Keratinocyte (primary cell): ENCODE results near the gene TACC2. TPM values are rescaled to one million over a fixed set of nuclear protein-coding genes. Genes with fewer than 3 reads are reported as not detected.

ENCODE experiments used
- DNase-seq: peaks from one replicate; pipeline ENCODE4 v3.0.0-alpha.2; 2011; ENCODE audit warnings: low read depth, missing footprints, low spot score
- FAIRE-seq: peaks from 2 replicates; lab custom pipeline; 2011; peaks lifted over from hg19 to GRCh38; lab: Jason Lieb, UNC
- H2AFZ ChIP-seq: 2 replicates; pipeline ENCODE4 v1.6.0; 2012; ENCODE audit warnings: low read length, control low read depth, inconsistent platforms; ENCODE audit not compliant: control insufficient read depth
- H3K27ac ChIP-seq: 2 replicates; pipeline ENCODE4 v1.5.1; 2011; ENCODE audit warnings: low read length; ENCODE audit not compliant: control insufficient read depth, insufficient read depth
- H3K27me3 ChIP-seq: 3 replicates; pipeline ENCODE4 v1.6.0; 2011; ENCODE audit warnings: low read length; ENCODE audit not compliant: control insufficient read depth, insufficient read depth; ENCODE audit errors: extremely low read depth
- H3K36me3 ChIP-seq, 2 experiments: 2 replicates in 1 of 2; 3 replicates in 1 of 2; pipeline ENCODE4 v1.5.1; 2011; ENCODE audit warnings: low read length in 2 of 2, mild to moderate bottlenecking in 1 of 2; ENCODE audit not compliant: control insufficient read depth in 2 of 2, insufficient read depth in 2 of 2; ENCODE audit errors: extremely low read depth in 1 of 2
- H3K4me1 ChIP-seq: 3 replicates; pipeline ENCODE4 v1.5.1; 2011; ENCODE audit warnings: low read length; ENCODE audit not compliant: control insufficient read depth, insufficient read depth; ENCODE audit errors: extremely low read depth
- H3K4me2 ChIP-seq: 3 replicates; pipeline ENCODE4 v1.6.0; 2011; ENCODE audit warnings: low read depth, low read length; ENCODE audit not compliant: control insufficient read depth, insufficient read depth; ENCODE audit errors: extremely low read depth
- H3K4me3 ChIP-seq, 3 experiments: fragments of 200-600 bp in 1 of 3; sonication (generic) in 1 of 3; 2 replicates in 2 of 3; 3 replicates in 1 of 3; pipeline ENCODE4 v1.5.1; 2011 to 2016; ENCODE audit warnings: low read length in 3 of 3, mild to moderate bottlenecking in 3 of 3, control low read depth in 2 of 3, inconsistent platforms in 1 of 3, low read depth in 1 of 3, mixed read lengths in 1 of 3, mixed run types in 1 of 3, moderate library complexity in 1 of 3; ENCODE audit not compliant: control insufficient read depth in 2 of 3, insufficient read depth in 2 of 3; ENCODE audit errors: extremely low read depth in 1 of 3
- H3K79me2 ChIP-seq: 2 replicates; pipeline ENCODE4 v1.6.0; 2012; ENCODE audit warnings: low read length; ENCODE audit not compliant: control insufficient read depth, insufficient read depth
- H3K9ac ChIP-seq: 3 replicates; pipeline ENCODE4 v1.6.0; 2011; ENCODE audit warnings: low read length; ENCODE audit not compliant: control insufficient read depth, insufficient read depth; ENCODE audit errors: extremely low read depth
- H3K9me1 ChIP-seq: 3 replicates; pipeline ENCODE4 v1.6.0; 2011; ENCODE audit warnings: low read length; ENCODE audit not compliant: control insufficient read depth, insufficient read depth; ENCODE audit errors: extremely low read depth
- H3K9me3 ChIP-seq: 2 replicates; pipeline ENCODE4 v1.5.1; 2012; ENCODE audit warnings: low read depth, low read length; ENCODE audit not compliant: control insufficient read depth
- H4K20me1 ChIP-seq: 3 replicates; pipeline ENCODE4 v1.6.0; 2011; ENCODE audit warnings: low read length; ENCODE audit not compliant: control insufficient read depth, insufficient read depth; ENCODE audit errors: extremely low read depth
- EZH2 ChIP-seq: IDR thresholded peaks from one replicate; pipeline ENCODE4 v1.6.1; 2012; ENCODE audit warnings: inconsistent platforms, mild to moderate bottlenecking, low read length, moderate library complexity
- dilution Hi-C: fragments of 300-500 bp; cut with MboI; formaldehyde crosslinking; loops from one replicate; pipeline ENCODE4 v1.7.0; 2020; ENCODE audit warnings: low sequenced_read_pairs; ENCODE audit not compliant: extremely low pct_ligation_motif_present
- polyA plus RNA-seq, 5 experiments: library from polyadenylated mRNA; depleted of rRNA in 3 of 5; stranded (reverse) in 3 of 5; stranded (forward) in 1 of 5; unstranded in 1 of 5; fragments of >200 nt; gene quantifications; 1 replicate in 1 of 5; 2 replicates in 3 of 5; 3 replicates in 1 of 5; pipeline versions ENCODE4 v1.2.1 to v1.2.3, GENCODE V29; 2011 to 2012; ENCODE audit warnings: missing spikeins in 2 of 5, low read depth in 1 of 5, low replicate concordance in 1 of 5
- TF ChIP-seq, protein P1 (sequence below), 3 experiments: IDR thresholded peaks in 1 of 3; conservative IDR thresholded peaks in 1 of 3; optimal IDR thresholded peaks in 1 of 3; 2 replicates in 2 of 3; 3 replicates in 1 of 3; pipeline versions ENCODE3 to v1.5.1; 2011; ENCODE audit warnings: low read length in 3 of 3, mild to moderate bottlenecking in 3 of 3, moderate library complexity in 2 of 3, control low read depth in 1 of 3, inconsistent platforms in 1 of 3; ENCODE audit not compliant: insufficient read depth in 2 of 3; ENCODE audit errors: extremely low read depth in 1 of 3

The TACC2 gene
- polyA plus RNA-seq, 1 donor (not counting 4 experiments of a cell fraction or from before 2014, with no cell fraction given) = 12.8 TPM

GRCh38 chr10:122281751-122282150 is 292.8 kb downstream of the TACC2 start:
- FAIRE-seq (no peak), DNase-seq (no peak)
- H3K36me3 ChIP-seq = no peaks in the 10 kb centered on the region
- H4K20me1 ChIP-seq = no peaks in the 10 kb centered on the region
- H2AFZ ChIP-seq = peak overlapping the region; percentile 32
- H3K4me2 ChIP-seq = peak overlapping the region; percentile 23
- no peak overlapping the region for H3K4me3 ChIP-seq
- H3K4me1 ChIP-seq = peaks cover 31% of the 10 kb centered on the region
- TF ChIP-seq EZH2 = no peak
- TF ChIP-seq, protein P1, sequence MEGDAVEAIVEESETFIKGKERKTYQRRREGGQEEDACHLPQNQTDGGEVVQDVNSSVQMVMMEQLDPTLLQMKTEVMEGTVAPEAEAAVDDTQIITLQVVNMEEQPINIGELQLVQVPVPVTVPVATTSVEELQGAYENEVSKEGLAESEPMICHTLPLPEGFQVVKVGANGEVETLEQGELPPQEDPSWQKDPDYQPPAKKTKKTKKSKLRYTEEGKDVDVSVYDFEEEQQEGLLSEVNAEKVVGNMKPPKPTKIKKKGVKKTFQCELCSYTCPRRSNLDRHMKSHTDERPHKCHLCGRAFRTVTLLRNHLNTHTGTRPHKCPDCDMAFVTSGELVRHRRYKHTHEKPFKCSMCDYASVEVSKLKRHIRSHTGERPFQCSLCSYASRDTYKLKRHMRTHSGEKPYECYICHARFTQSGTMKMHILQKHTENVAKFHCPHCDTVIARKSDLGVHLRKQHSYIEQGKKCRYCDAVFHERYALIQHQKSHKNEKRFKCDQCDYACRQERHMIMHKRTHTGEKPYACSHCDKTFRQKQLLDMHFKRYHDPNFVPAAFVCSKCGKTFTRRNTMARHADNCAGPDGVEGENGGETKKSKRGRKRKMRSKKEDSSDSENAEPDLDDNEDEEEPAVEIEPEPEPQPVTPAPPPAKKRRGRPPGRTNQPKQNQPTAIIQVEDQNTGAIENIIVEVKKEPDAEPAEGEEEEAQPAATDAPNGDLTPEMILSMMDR (optimal IDR thresholded peaks at IDR 0.05 in 1 of 3, IDR thresholded peaks at IDR 0.05 in 1 of 3, conservative IDR thresholded peaks at IDR 0.05 in 1 of 3; ENCODE audit: extremely low read depth in 1 of 3, insufficient read depth in 2 of 3, low read length in 3 of 3) = no peak
- no peaks in the 10 kb centered on the region for H3K27me3 ChIP-seq
- no peak overlapping the region for H3K27ac ChIP-seq
- dilution Hi-C loops = no loop called here
- H3K79me2 ChIP-seq = no peaks in the 10 kb centered on the region
- H3K9ac ChIP-seq = no peak overlapping the region
- H3K9me3 ChIP-seq = no peaks in the 10 kb centered on the region
- no peaks in the 10 kb centered on the region for H3K9me1 ChIP-seq

GRCh38 chr10:122282253-122282671 is 293.3 kb downstream of the TACC2 start:
- no peak overlapping the region for H3K4me2 ChIP-seq

More at GRCh38 chr10:122282253-122282671, 293.3 kb downstream of the TACC2 start:
- H3K27ac ChIP-seq = no peak overlapping the region
- no peaks in the 10 kb centered on the region for H3K9me1 ChIP-seq
- H2AFZ ChIP-seq = no peak overlapping the region
- no peaks in the 10 kb centered on the region for H4K20me1 ChIP-seq
- no peak for FAIRE-seq
- H3K4me3 ChIP-seq = no peak overlapping the region
- no peak overlapping the region for H3K9ac ChIP-seq
- no peaks in the 10 kb centered on the region for H3K9me3 ChIP-seq
- no peaks in the 10 kb centered on the region for H3K36me3 ChIP-seq
- H3K79me2 ChIP-seq = no peaks in the 10 kb centered on the region
- no peak for TF ChIP-seq EZH2
- TF ChIP-seq, protein P1 (optimal IDR thresholded peaks at IDR 0.05 in 1 of 3, IDR thresholded peaks at IDR 0.05 in 1 of 3, conservative IDR thresholded peaks at IDR 0.05 in 1 of 3; ENCODE audit: extremely low read depth in 1 of 3, insufficient read depth in 2 of 3, low read length in 3 of 3) = no peak
- H3K27me3 ChIP-seq = no peaks in the 10 kb centered on the region
- peaks cover 36% of the 10 kb centered on the region for H3K4me1 ChIP-seq
- dilution Hi-C loops = no loop called here
- no peak for DNase-seq
